B cell (primary cell): ENCODE results near the gene SLC7A7. TPM values are rescaled to one million over a fixed set of nuclear protein-coding genes. Genes with fewer than 3 reads are reported as not detected.
A peak's percentile ranks its signal among the peaks of the same experiment; 100 is the strongest.

Experiments
- ATAC-seq: fragments of 200-7000 bp; cut with Tn5 transposase; one replicate; pipeline ENCODE4 v1.10.0; 2021; ENCODE audit warnings: low read depth, mild to moderate bottlenecking, moderate number of reproducible peaks, moderate library complexity
- CTCF ChIA-PET: fragments of 350-600 bp; sonication (Branson Sonifier 250); formaldehyde crosslinking; loops from one replicate; lab custom pipeline; 2021; ENCODE audit warnings: antibody characterized with exemption, inconsistent platforms; lab: Charles Lee
- POLR2A ChIA-PET: fragments of 350-600 bp; sonication (Branson Sonifier 250); formaldehyde crosslinking; loops from one replicate; lab custom pipeline; 2021; ENCODE audit warnings: antibody characterized with exemption; lab: Charles Lee
- DNase-seq: peaks from one replicate; pipeline ENCODE4 v3.0.0; 2013
- H2AFZ ChIP-seq: 2 replicates; pipeline ENCODE4 v1.6.1; 2012; ENCODE audit warnings: mild to moderate bottlenecking, low read depth, low read length; ENCODE audit not compliant: insufficient read depth, poor library complexity, severe bottlenecking
- H3K27ac ChIP-seq, 2 donors: 1 replicate in 1 of 2; 2 replicates in 1 of 2; pipeline ENCODE4 v1.5.1; 2012 to 2013; ENCODE audit warnings: low read length in 2 of 2, mild to moderate bottlenecking in 2 of 2, moderate library complexity in 1 of 2
- H3K27me3 ChIP-seq, 4 experiments: fragments of 200-600 bp in 1 of 4; sonication (generic) in 1 of 4; replicated peaks in 1 of 4; 1 replicate in 2 of 4; 2 replicates in 2 of 4; pipeline versions ENCODE4 v1.6.1 to v1.7.0; 2013 to 2016; ENCODE audit warnings: low read length in 3 of 4, mild to moderate bottlenecking in 2 of 4, mixed read lengths in 1 of 4, moderate library complexity in 1 of 4; ENCODE audit not compliant: insufficient read depth in 4 of 4, control insufficient read depth in 3 of 4; ENCODE audit errors: control extremely low read depth in 1 of 4
- H3K36me3 ChIP-seq, 2 experiments: replicated peaks in 1 of 2; 1 replicate in 1 of 2; 2 replicates in 1 of 2; pipeline versions ENCODE4 v1.6.1 to v1.7.1; 2013; ENCODE audit warnings: low read length in 1 of 2; ENCODE audit not compliant: insufficient read depth in 2 of 2, control insufficient read depth in 1 of 2; ENCODE audit errors: control extremely low read depth in 1 of 2, extremely low read depth in 1 of 2
- H3K4me1 ChIP-seq, 2 donors: fragments of 200-600 bp in 1 of 2; sonication (generic) in 1 of 2; 1 replicate in 1 of 2; 2 replicates in 1 of 2; pipeline versions ENCODE4 v1.5.1 to v1.6.1; 2013 to 2017; ENCODE audit warnings: low read length in 2 of 2; ENCODE audit not compliant: control insufficient read depth in 2 of 2, insufficient read depth in 2 of 2
- H3K4me2 ChIP-seq: replicated peaks from 2 replicates; pipeline ENCODE3; 2012; ENCODE audit warnings: mild to moderate bottlenecking, low read depth, low read length; ENCODE audit not compliant: poor library complexity, severe bottlenecking
- H3K4me3 ChIP-seq, 5 experiments: fragments of 200-600 bp in 1 of 5; sonication (generic) in 1 of 5; 1 replicate in 3 of 5; 2 replicates in 2 of 5; pipeline versions ENCODE4 v1.5.1 to v1.7.0; 2011 to 2016; ENCODE audit warnings: low read length in 4 of 5, mild to moderate bottlenecking in 4 of 5, low read depth in 2 of 5, control low read depth in 1 of 5, moderate library complexity in 1 of 5; ENCODE audit not compliant: insufficient read depth in 1 of 5; ENCODE audit errors: control extremely low read depth in 1 of 5, extremely low read depth in 1 of 5
- H3K79me2 ChIP-seq: fragments of 200-600 bp; sonication (generic); one replicate; pipeline ENCODE4 v1.6.0; 2016; ENCODE audit warnings: low read length; ENCODE audit not compliant: control insufficient read depth, insufficient read depth
- H3K9ac ChIP-seq: fragments of 200-600 bp; sonication (generic); 2 replicates; pipeline ENCODE4 v1.6.1; 2017; ENCODE audit warnings: mild to moderate bottlenecking, low read length, moderate library complexity
- H3K9me3 ChIP-seq, 3 donors: one replicate each; pipeline versions ENCODE4 v1.6.1 to v1.7.1; 2013; ENCODE audit warnings: low read length in 2 of 3; ENCODE audit not compliant: control insufficient read depth in 2 of 3, insufficient read depth in 1 of 3; ENCODE audit errors: control extremely low read depth in 1 of 3
- H4K20me1 ChIP-seq: 2 replicates; pipeline ENCODE4 v1.6.0; 2012; ENCODE audit warnings: mild to moderate bottlenecking, low read length; ENCODE audit not compliant: insufficient read depth, control insufficient read depth, poor library complexity, severe bottlenecking
- H3K27ac Mint-ChIP-seq: one replicate; pipeline ENCODE4 v1.8.0; 2021; ENCODE audit warnings: mixed read lengths
- H3K27me3 Mint-ChIP-seq: one replicate; pipeline ENCODE4 v1.8.0; 2021; ENCODE audit warnings: mixed read lengths
- H3K4me1 Mint-ChIP-seq: one replicate; pipeline ENCODE4 v1.8.0; 2021; ENCODE audit warnings: mixed read lengths
- H3K4me3 Mint-ChIP-seq: one replicate; pipeline ENCODE4 v1.8.0; 2021; ENCODE audit warnings: mixed read lengths
- H3K9me3 Mint-ChIP-seq: one replicate; pipeline ENCODE4 v1.8.0; 2022; ENCODE audit warnings: mixed read lengths; ENCODE audit not compliant: insufficient read depth
- EZH2 ChIP-seq: IDR thresholded peaks from 2 replicates; pipeline ENCODE4 v1.6.1; 2012; ENCODE audit warnings: borderline replicate concordance, low read depth, mild to moderate bottlenecking, moderate library complexity, low read length; ENCODE audit not compliant: insufficient read depth, poor library complexity, severe bottlenecking
- WGBS: methylation state at CpG from one replicate; pipeline ENCODE4 v1.1.5; 2013; ENCODE audit warnings: missing lambda C conversion rate; ENCODE audit not compliant: insufficient coverage; 5-methylcytosine and 5-hydroxymethylcytosine counted together
- intact Hi-C: fragments of 100-400 bp; cut with micrococcal nuclease; formaldehyde crosslinking; loops from one replicate; pipeline ENCODE4 v1.10.0; 2022
- polyA plus RNA-seq: library from polyadenylated mRNA; depleted of rRNA; stranded (reverse); fragments of >200 nt; gene quantifications from 2 replicates; pipeline ENCODE4 v1.2.3, GENCODE V29; 2012
- total RNA-seq, 2 donors: library from RNA; stranded (reverse); fragments of 120-200 nt in 1 of 2; gene quantifications; 1 replicate in 1 of 2; 2 replicates in 1 of 2; pipeline versions ENCODE4 v1.2.3 to v1.2.4, GENCODE V29; 2013 to 2022
- TF ChIP-seq, protein P1 (sequence below): fragments of 200-600 bp; IDR thresholded peaks from one replicate; pipeline ENCODE4 v1.8.0; 2022; ENCODE audit warnings: antibody characterized with exemption, mild to moderate bottlenecking

SLC7A7 gene
- total and polyA plus RNA-seq, 2 donors (not counting 1 experiment from before 2014, with no cell fraction given), result 33.4 to 50.0 TPM

GRCh38 chr14:22801716-22802115, 13.5 kb downstream of the SLC7A7 start:
- ATAC-seq, result no peak
- H3K4me3 Mint-ChIP-seq, result no peak overlapping the region
- Histone ChIP-seq H3K4me1 (peaks cover 25 to 41% of the 10 kb centered on the region in 2 donors), H3K27me3 (no peaks in the 10 kb centered on the region), H3K27ac (no peak overlapping the region), H3K9ac (no peak overlapping the region), H3K4me3 (no peak overlapping the region), H3K4me2 (no peak overlapping the region), H4K20me1 (no peaks in the 10 kb centered on the region), H3K79me2 (peaks cover 19% of the 10 kb centered on the region), H3K36me3 (peaks cover 0 to 6% of the 10 kb centered on the region in 2 experiments), H3K9me3 (peaks cover 0 to 4% (median 0%) of the 10 kb centered on the region in 3 donors), H2AFZ (no peak overlapping the region)
- H3K27ac Mint-ChIP-seq, result peak overlapping the region; percentile 44
- no peaks in the 10 kb centered on the region for H3K27me3 Mint-ChIP-seq
- WGBS, result 86% methylated on average over 5 of the region's 8 CpGs
- H3K4me1 Mint-ChIP-seq, result peaks cover 79% of the 10 kb centered on the region
- TF ChIP-seq, protein P1, sequence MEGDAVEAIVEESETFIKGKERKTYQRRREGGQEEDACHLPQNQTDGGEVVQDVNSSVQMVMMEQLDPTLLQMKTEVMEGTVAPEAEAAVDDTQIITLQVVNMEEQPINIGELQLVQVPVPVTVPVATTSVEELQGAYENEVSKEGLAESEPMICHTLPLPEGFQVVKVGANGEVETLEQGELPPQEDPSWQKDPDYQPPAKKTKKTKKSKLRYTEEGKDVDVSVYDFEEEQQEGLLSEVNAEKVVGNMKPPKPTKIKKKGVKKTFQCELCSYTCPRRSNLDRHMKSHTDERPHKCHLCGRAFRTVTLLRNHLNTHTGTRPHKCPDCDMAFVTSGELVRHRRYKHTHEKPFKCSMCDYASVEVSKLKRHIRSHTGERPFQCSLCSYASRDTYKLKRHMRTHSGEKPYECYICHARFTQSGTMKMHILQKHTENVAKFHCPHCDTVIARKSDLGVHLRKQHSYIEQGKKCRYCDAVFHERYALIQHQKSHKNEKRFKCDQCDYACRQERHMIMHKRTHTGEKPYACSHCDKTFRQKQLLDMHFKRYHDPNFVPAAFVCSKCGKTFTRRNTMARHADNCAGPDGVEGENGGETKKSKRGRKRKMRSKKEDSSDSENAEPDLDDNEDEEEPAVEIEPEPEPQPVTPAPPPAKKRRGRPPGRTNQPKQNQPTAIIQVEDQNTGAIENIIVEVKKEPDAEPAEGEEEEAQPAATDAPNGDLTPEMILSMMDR, result no peak
- no peak for TF ChIP-seq EZH2
- CTCF ChIA-PET, result interaction anchor here (0.7 to 14.9 kb wide), 3 partner anchors 11 to 20 kb away, joined by 3 to 129 read pairs (median 10); no protein-coding TSS in a partner anchor
- POLR2A ChIA-PET, result interaction anchor here (1.5 kb wide), 1 partner anchor 70 kb away, joined by 3 read pairs; no protein-coding TSS in a partner anchor
- no peak for DNase-seq
- no peaks in the 10 kb centered on the region for H3K9me3 Mint-ChIP-seq
- intact Hi-C loops, result no loop called here

GRCh38 chr14:22800346-22800745, 14.9 kb downstream of the SLC7A7 start:
- WGBS, result 97% methylated on average over 9 of the region's 10 CpGs
- H3K4me3 Mint-ChIP-seq, result no peak overlapping the region
- Histone ChIP-seq H3K36me3 (peaks cover 0 to 8% of the 10 kb centered on the region in 2 experiments), H3K4me3 (no peak overlapping the region), H2AFZ (no peak overlapping the region), H3K27me3 (no peaks in the 10 kb centered on the region), H3K9me3 (peaks cover 0 to 4% (median 0%) of the 10 kb centered on the region in 3 donors), H3K79me2 (peaks cover 14% of the 10 kb centered on the region), H3K4me2 (no peak overlapping the region), H4K20me1 (no peaks in the 10 kb centered on the region), H3K9ac (no peak overlapping the region), H3K27ac (no peak overlapping the region), H3K4me1 (peaks cover 31 to 48% of the 10 kb centered on the region in 2 donors)
- H3K4me1 Mint-ChIP-seq, result peaks cover 84% of the 10 kb centered on the region
- CTCF ChIA-PET, result interaction anchor here (0.6 to 14.9 kb wide), 4 partner anchors 21 to 230 kb away, joined by 3 to 129 read pairs (median 4); no protein-coding TSS in a partner anchor
- ATAC-seq (no peak), DNase-seq (no peak)
- H3K27me3 Mint-ChIP-seq, result no peaks in the 10 kb centered on the region
- intact Hi-C loops, result no loop called here
- H3K9me3 Mint-ChIP-seq, result no peaks in the 10 kb centered on the region
- POLR2A ChIA-PET, result interaction anchor here (0.5 to 1.3 kb wide), 2 partner anchors 9 to 53 kb away, joined by 4 to 7 read pairs; no protein-coding TSS in a partner anchor
- H3K27ac Mint-ChIP-seq, result no peak overlapping the region
- TF ChIP-seq, protein P1, result no peak
- TF ChIP-seq EZH2, result no peak
